Measurements from ENCODE around the gene ZNF202.

ZNF202 gene

DNA sequence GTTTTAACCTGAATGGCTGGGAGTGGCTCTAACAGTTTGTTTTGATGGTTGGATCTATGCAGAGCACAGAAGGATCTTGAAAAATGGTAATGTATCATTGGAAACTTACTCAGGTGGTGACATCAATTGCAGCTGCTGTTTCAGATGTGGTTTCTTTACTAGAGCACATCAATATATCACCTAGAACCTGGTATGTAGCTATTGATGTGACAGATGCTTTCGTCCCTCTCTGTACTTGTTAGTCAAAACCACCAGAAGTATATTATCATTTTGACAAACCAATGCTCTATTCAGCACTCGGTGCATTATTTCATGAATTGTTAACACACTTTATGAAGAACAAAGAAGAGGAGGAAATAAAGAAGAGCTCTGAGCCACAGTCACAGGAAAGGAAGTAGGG lies 60.4 kb downstream of the ZNF202 start:
- no peaks in the 10 kb centered on the region for H3K9me3 ChIP-seq (ENCODE audit: control insufficient read depth, insufficient read depth, low read length)
- H3K36me3 ChIP-seq (ENCODE audit: control insufficient read depth, low read length): no peaks in the 10 kb centered on the region
- no peaks in the 10 kb centered on the region for H3K27me3 ChIP-seq (ENCODE audit: control insufficient read depth, low read length)
- TF ChIP-seq, protein P1, sequence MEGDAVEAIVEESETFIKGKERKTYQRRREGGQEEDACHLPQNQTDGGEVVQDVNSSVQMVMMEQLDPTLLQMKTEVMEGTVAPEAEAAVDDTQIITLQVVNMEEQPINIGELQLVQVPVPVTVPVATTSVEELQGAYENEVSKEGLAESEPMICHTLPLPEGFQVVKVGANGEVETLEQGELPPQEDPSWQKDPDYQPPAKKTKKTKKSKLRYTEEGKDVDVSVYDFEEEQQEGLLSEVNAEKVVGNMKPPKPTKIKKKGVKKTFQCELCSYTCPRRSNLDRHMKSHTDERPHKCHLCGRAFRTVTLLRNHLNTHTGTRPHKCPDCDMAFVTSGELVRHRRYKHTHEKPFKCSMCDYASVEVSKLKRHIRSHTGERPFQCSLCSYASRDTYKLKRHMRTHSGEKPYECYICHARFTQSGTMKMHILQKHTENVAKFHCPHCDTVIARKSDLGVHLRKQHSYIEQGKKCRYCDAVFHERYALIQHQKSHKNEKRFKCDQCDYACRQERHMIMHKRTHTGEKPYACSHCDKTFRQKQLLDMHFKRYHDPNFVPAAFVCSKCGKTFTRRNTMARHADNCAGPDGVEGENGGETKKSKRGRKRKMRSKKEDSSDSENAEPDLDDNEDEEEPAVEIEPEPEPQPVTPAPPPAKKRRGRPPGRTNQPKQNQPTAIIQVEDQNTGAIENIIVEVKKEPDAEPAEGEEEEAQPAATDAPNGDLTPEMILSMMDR (IDR thresholded peaks at IDR 0.05; ENCODE audit: low read depth, low read length, poor library complexity, severe bottlenecking): no peak
- no peak for TF ChIP-seq EZH2phosphoT487 (IDR thresholded peaks at IDR 0.05; ENCODE audit: borderline replicate concordance, low read length)
- peak overlapping the region; percentile 15; the same call in 1 of the 2 replicates for H3K4me3 ChIP-seq (ENCODE audit: low read length)
- H3K4me1 ChIP-seq (ENCODE audit: control insufficient read depth, low read length): peaks cover 74% of the 10 kb centered on the region
- no peaks in the 10 kb centered on the region for H3K9me2 ChIP-seq (replicated peaks; ENCODE audit: control insufficient read depth, low read length)
- no peaks in the 10 kb centered on the region for H3K79me2 ChIP-seq (ENCODE audit: control insufficient read depth, low read length)
- peaks cover 4% of the 10 kb centered on the region; the same call in 1 of the 2 replicates for H3F3A ChIP-seq (ENCODE audit: control insufficient read depth, insufficient read depth)
- peak overlapping the region; percentile 61 for H3K27ac ChIP-seq (ENCODE audit: low read depth, low read length)
- peak overlapping the region; percentile 43 for H3K4me2 ChIP-seq (ENCODE audit: low read length)
- no peaks in the 10 kb centered on the region for H4K20me1 ChIP-seq (ENCODE audit: control insufficient read depth, insufficient read depth, low read depth, low read length)

GRCh38 chr11:123678246-123678645 lies 63.2 kb downstream of the ZNF202 start:
- Histone ChIP-seq H3K9me2 (replicated peaks; ENCODE audit: control insufficient read depth, low read length) (no peaks in the 10 kb centered on the region), H3K79me2 (ENCODE audit: control insufficient read depth, low read length) (no peaks in the 10 kb centered on the region), H3K27ac (ENCODE audit: low read depth, low read length) (no peak overlapping the region), H3K9me3 (ENCODE audit: control insufficient read depth, insufficient read depth, low read length) (no peaks in the 10 kb centered on the region), H3F3A (ENCODE audit: control insufficient read depth, insufficient read depth) (peaks cover under 1% of the 10 kb centered on the region; the same call in 1 of the 2 replicates), H3K4me2 (ENCODE audit: low read length) (no peak overlapping the region), H3K27me3 (ENCODE audit: control insufficient read depth, low read length) (no peaks in the 10 kb centered on the region), H3K4me1 (ENCODE audit: control insufficient read depth, low read length) (peaks cover 51% of the 10 kb centered on the region), H3K36me3 (ENCODE audit: control insufficient read depth, low read length) (no peaks in the 10 kb centered on the region), H3K4me3 (ENCODE audit: low read length) (no peak overlapping the region), H4K20me1 (ENCODE audit: control insufficient read depth, insufficient read depth, low read depth, low read length) (no peaks in the 10 kb centered on the region)
- TF ChIP-seq, protein P1 (IDR thresholded peaks at IDR 0.05; ENCODE audit: low read depth, low read length, poor library complexity, severe bottlenecking): no peak
- no peak for TF ChIP-seq EZH2phosphoT487 (IDR thresholded peaks at IDR 0.05; ENCODE audit: borderline replicate concordance, low read length)

DNA sequence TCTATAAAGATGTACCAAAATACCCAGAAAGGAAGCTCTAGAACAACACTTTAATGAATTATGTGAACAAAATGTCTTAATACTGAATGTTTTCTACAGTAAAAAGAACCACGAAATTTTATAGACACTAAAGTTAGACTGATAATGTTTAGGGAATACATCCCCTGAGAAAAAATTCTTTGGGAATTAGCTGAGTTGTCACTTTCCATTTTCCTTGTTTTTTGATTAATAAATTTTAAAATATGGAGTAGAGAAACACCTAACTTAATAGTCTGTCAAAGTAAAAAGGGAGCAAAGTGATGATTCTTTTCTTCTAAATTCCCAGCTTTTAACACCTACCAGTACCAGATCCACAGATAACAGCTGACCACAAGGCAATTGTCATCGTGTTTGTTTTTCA lies 64.0 kb downstream of the ZNF202 start:
- no peaks in the 10 kb centered on the region for H3K9me3 ChIP-seq (ENCODE audit: control insufficient read depth, insufficient read depth, low read length)
- no peak overlapping the region for H3K4me2 ChIP-seq (ENCODE audit: low read length)
- H4K20me1 ChIP-seq (ENCODE audit: control insufficient read depth, insufficient read depth, low read depth, low read length): no peaks in the 10 kb centered on the region
- H3K4me1 ChIP-seq (ENCODE audit: control insufficient read depth, low read length): peaks cover 43% of the 10 kb centered on the region
- H3K27me3 ChIP-seq (ENCODE audit: control insufficient read depth, low read length): no peaks in the 10 kb centered on the region
- no peak for TF ChIP-seq EZH2phosphoT487 (IDR thresholded peaks at IDR 0.05; ENCODE audit: borderline replicate concordance, low read length)
- TF ChIP-seq, protein P1 (IDR thresholded peaks at IDR 0.05; ENCODE audit: low read depth, low read length, poor library complexity, severe bottlenecking): no peak
- H3K79me2 ChIP-seq (ENCODE audit: control insufficient read depth, low read length): no peaks in the 10 kb centered on the region
- H3K4me3 ChIP-seq (ENCODE audit: low read length): no peak overlapping the region
- H3K36me3 ChIP-seq (ENCODE audit: control insufficient read depth, low read length): no peaks in the 10 kb centered on the region
- H3K27ac ChIP-seq (ENCODE audit: low read depth, low read length): no peak overlapping the region
- no peaks in the 10 kb centered on the region for H3K9me2 ChIP-seq (replicated peaks; ENCODE audit: control insufficient read depth, low read length)
- H3F3A ChIP-seq (ENCODE audit: control insufficient read depth, insufficient read depth): no peaks in the 10 kb centered on the region

Measured in DOHH2 (cell line).